IMR-90 (cell line): Measurements from ENCODE around the gene AUTS2. TPM values are rescaled to one million over a fixed set of nuclear protein-coding genes. Genes with fewer than 3 reads are reported as not detected.

Experiments used
- ATAC-seq: fragments of 200-7000 bp; cut with Tn5 transposase; 2 replicates; pipeline ENCODE4 v1.9.1; 2020; ENCODE audit warnings: low read depth, mild to moderate bottlenecking, moderate library complexity
- BruUV-seq: library from RNA; stranded (reverse); fragments of 400-500 nt; replicated peaks from 2 replicates; lab custom pipeline; 2021; lab: Mats Ljungman, UMichigan
- CTCF ChIA-PET: fragments of 300-600 bp; formaldehyde crosslinking; extraction: SDS; loops from one replicate; lab custom pipeline; 2021; ENCODE audit warnings: antibody characterized with exemption; lab: Yijun Ruan, JAX
- POLR2A ChIA-PET: fragments of 300-600 bp; sonication (Branson Sonifier 250); formaldehyde crosslinking; loops from one replicate; lab custom pipeline; 2022; ENCODE audit warnings: antibody characterized with exemption; ENCODE audit not compliant: unreplicated experiment; lab: Charles Lee
- DNase-seq: peaks from one replicate; pipeline ENCODE4 v3.0.0; 2013
- H2AFZ ChIP-seq: replicated peaks from 2 replicates; pipeline ENCODE3; 2013; ENCODE audit warnings: low read length, mild to moderate bottlenecking; ENCODE audit not compliant: poor library complexity
- H2AK5ac ChIP-seq: 2 replicates; pipeline ENCODE4 v1.6.1; 2013; ENCODE audit warnings: low read depth, low read length, inconsistent platforms
- H2AK9ac ChIP-seq: replicated peaks from 2 replicates; pipeline ENCODE3; 2013; ENCODE audit warnings: mild to moderate bottlenecking, low read depth, low read length, moderate library complexity; ENCODE audit not compliant: poor library complexity
- H2BK120ac ChIP-seq: 2 replicates; pipeline ENCODE4 v1.6.1; 2013; ENCODE audit warnings: low read depth, low read length, inconsistent platforms
- H2BK15ac ChIP-seq: 3 replicates; pipeline ENCODE4 v1.6.1; 2013; ENCODE audit warnings: low read depth, low read length, inconsistent platforms
- H2BK20ac ChIP-seq: 2 replicates; pipeline ENCODE4 v1.6.1; 2013; ENCODE audit warnings: low read depth, mild to moderate bottlenecking, inconsistent platforms, low read length, moderate library complexity
- H2BK5ac ChIP-seq: 2 replicates; pipeline ENCODE4 v1.6.1; 2013; ENCODE audit warnings: mild to moderate bottlenecking, low read depth, low read length, inconsistent platforms; ENCODE audit not compliant: poor library complexity, severe bottlenecking
- H3K14ac ChIP-seq: replicated peaks from 2 replicates; pipeline ENCODE4 v1.6.1; 2013; ENCODE audit warnings: low read depth, low read length, inconsistent platforms
- H3K18ac ChIP-seq: 2 replicates; pipeline ENCODE4 v1.6.1; 2013; ENCODE audit warnings: low read depth, low read length, control low read depth
- H3K23ac ChIP-seq: 2 replicates; pipeline ENCODE4 v1.6.1; 2013; ENCODE audit warnings: low read depth, low read length, inconsistent platforms
- H3K27ac ChIP-seq: 2 replicates; pipeline ENCODE4 v1.5.1; 2013; ENCODE audit warnings: mild to moderate bottlenecking, control low read depth, low read length; ENCODE audit not compliant: insufficient read depth
- H3K27me3 ChIP-seq: 2 replicates; pipeline ENCODE4 v1.6.1; 2013; ENCODE audit warnings: low read length; ENCODE audit not compliant: control insufficient read depth, insufficient read depth
- H3K36me3 ChIP-seq: 2 replicates; pipeline ENCODE4 v1.6.1; 2013; ENCODE audit warnings: low read length, mixed read lengths; ENCODE audit not compliant: control insufficient read depth, insufficient read depth
- H3K4ac ChIP-seq: 2 replicates; pipeline ENCODE4 v1.6.1; 2013; ENCODE audit warnings: low read depth, low read length, inconsistent platforms
- H3K4me1 ChIP-seq: 2 replicates; pipeline ENCODE4 v1.6.1; 2013; ENCODE audit warnings: low read length, mixed read lengths; ENCODE audit not compliant: control insufficient read depth, insufficient read depth
- H3K4me2 ChIP-seq: 2 replicates; pipeline ENCODE4 v1.6.1; 2013; ENCODE audit warnings: low read depth, mild to moderate bottlenecking, control low read depth, low read length, moderate library complexity
- H3K4me3 ChIP-seq: 2 replicates; pipeline ENCODE4 v1.5.1; 2013; ENCODE audit warnings: low read depth, mild to moderate bottlenecking, control low read depth, low read length, moderate library complexity; ENCODE audit not compliant: insufficient read depth
- H3K56ac ChIP-seq: 2 replicates; pipeline ENCODE4 v1.6.1; 2013; ENCODE audit warnings: low read length, inconsistent platforms; ENCODE audit not compliant: insufficient read depth; ENCODE audit errors: extremely low read depth
- H3K79me1 ChIP-seq, 2 experiments: 2 replicates each; pipeline ENCODE4 v1.6.1; 2013; ENCODE audit warnings: low read length in 2 of 2, inconsistent platforms in 1 of 2, low read depth in 1 of 2
- H3K9ac ChIP-seq: 2 replicates; pipeline ENCODE4 v1.6.1; 2013; ENCODE audit warnings: low read depth, low read length, control low read depth
- H3K9me1 ChIP-seq: 2 replicates; pipeline ENCODE4 v1.6.1; 2013; ENCODE audit warnings: low read length, inconsistent platforms; ENCODE audit not compliant: insufficient read depth
- H3K9me3 ChIP-seq: 2 replicates; pipeline ENCODE4 v1.6.1; 2013; ENCODE audit warnings: low read length; ENCODE audit not compliant: control insufficient read depth, insufficient read depth
- H4K20me1 ChIP-seq: 2 replicates; pipeline ENCODE4 v1.6.1; 2013; ENCODE audit warnings: low read length, inconsistent platforms; ENCODE audit not compliant: insufficient read depth
- H4K5ac ChIP-seq: 2 replicates; pipeline ENCODE4 v1.6.1; 2013; ENCODE audit warnings: mild to moderate bottlenecking, low read depth, low read length, control low read depth
- H4K8ac ChIP-seq, 2 experiments: 2 replicates each; pipeline ENCODE4 v1.6.1; 2013; ENCODE audit warnings: low read depth in 2 of 2, low read length in 2 of 2, control low read depth in 1 of 2, inconsistent platforms in 1 of 2
- H4K91ac ChIP-seq: 2 replicates; pipeline ENCODE4 v1.6.1; 2013; ENCODE audit warnings: low read depth, low read length, inconsistent platforms; ENCODE audit not compliant: insufficient read depth
- CHD1 ChIP-seq: IDR thresholded peaks from 2 replicates; pipeline ENCODE4 v1.6.1; 2012; ENCODE audit warnings: low read depth, low read length, improper control_type of control experiment
- MAFK ChIP-seq: IDR thresholded peaks from 2 replicates; pipeline ENCODE4 v1.6.1; 2012; ENCODE audit warnings: low read depth, low read length, improper control_type of control experiment
- MXI1 ChIP-seq: IDR thresholded peaks from 2 replicates; pipeline ENCODE4 v1.6.1; 2012; ENCODE audit warnings: low read depth, mild to moderate bottlenecking, low read length, moderate library complexity, borderline replicate concordance
- RFX5 ChIP-seq: IDR thresholded peaks from 2 replicates; pipeline ENCODE4 v1.8.0; 2012; ENCODE audit warnings: low read depth, mild to moderate bottlenecking, low read length, moderate library complexity
- WGBS, 2 experiments: methylation state at CpG; one replicate each; pipeline versions ENCODE4 v1.1.5 to v1.1.7; 2013; ENCODE audit warnings: missing lambda C conversion rate in 2 of 2; ENCODE audit not compliant: insufficient read length in 1 of 2; ENCODE audit errors: extremely low coverage in 2 of 2; 5-methylcytosine and 5-hydroxymethylcytosine counted together
- dilution Hi-C: fragments of 300-500 bp; cut with HindIII; formaldehyde crosslinking; loops from one replicate; pipeline ENCODE4 v1.14.3; 2018; ENCODE audit warnings: low sequenced_read_pairs; ENCODE audit not compliant: unreplicated experiment
- in situ Hi-C: fragments of 300-500 bp; cut with MboI; formaldehyde crosslinking; loops from 3 replicates; pipeline ENCODE4 v1.14.3; 2019; ENCODE audit warnings: low sequenced_read_pairs, inconsistent platforms, mixed read lengths
- intact Hi-C: fragments of 100-400 bp; cut with micrococcal nuclease; formaldehyde crosslinking; loops from 2 replicates; pipeline ENCODE4 v1.10.0; 2022
- polyA plus RNA-seq, 3 experiments: library from polyadenylated mRNA; depleted of rRNA; stranded (reverse); fragments of >200 nt; gene quantifications; 2 replicates each; pipeline ENCODE4 v1.2.3, GENCODE V29; 2012; ENCODE audit warnings: low replicate concordance in 1 of 3
- total RNA-seq: library from RNA; depleted of rRNA; stranded (reverse); fragments of >200 nt; gene quantifications from 2 replicates; pipeline ENCODE4 v1.2.3, GENCODE V29; 2012
- TF ChIP-seq, protein P1 (sequence below): conservative IDR thresholded peaks from 2 replicates; pipeline ENCODE4 v1.5.1; 2012; ENCODE audit warnings: mild to moderate bottlenecking, low read depth, low read length, improper control_type of control experiment

AUTS2 gene
- total and polyA plus RNA-seq, 2 of the 4 experiments (the other 2 are of a cell fraction): 0.90 to 3.0 TPM

DNA sequence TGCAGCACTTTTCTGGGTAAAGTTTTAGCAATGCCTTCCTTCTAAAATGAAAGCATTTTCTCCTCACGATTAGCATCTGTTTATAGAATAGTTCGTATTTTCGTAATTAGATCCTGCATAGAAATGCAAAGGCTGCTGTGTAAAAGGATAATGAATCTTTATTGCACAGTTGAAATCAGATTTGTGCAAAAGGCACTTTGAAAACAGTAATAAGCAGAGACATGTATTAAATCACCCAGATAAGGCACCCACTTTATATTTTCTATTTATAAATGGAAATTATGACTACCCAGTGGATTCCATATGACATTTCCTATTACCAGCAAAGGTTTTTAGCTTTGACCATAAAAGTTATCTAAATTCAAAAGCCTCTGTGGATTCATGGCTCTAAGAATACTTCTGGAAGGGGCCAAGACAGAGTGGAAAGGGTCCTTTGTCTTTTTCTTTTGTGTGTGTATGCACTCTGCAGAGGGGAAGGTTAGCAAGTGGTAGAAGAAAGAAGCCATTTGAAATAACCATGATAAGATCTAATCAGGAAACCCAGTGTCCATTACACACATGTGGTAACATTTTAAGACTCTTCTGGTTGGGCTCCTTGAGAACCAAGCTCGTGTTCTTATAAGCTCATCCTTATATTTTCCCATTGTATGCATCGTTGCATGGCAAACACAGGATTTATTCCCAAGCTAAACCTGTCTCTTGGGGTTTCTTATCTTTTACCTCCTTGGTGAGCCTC is 612.1 kb downstream of the AUTS2 start (continued):
- no peak for TF ChIP-seq RFX5
- TF ChIP-seq, protein P1, sequence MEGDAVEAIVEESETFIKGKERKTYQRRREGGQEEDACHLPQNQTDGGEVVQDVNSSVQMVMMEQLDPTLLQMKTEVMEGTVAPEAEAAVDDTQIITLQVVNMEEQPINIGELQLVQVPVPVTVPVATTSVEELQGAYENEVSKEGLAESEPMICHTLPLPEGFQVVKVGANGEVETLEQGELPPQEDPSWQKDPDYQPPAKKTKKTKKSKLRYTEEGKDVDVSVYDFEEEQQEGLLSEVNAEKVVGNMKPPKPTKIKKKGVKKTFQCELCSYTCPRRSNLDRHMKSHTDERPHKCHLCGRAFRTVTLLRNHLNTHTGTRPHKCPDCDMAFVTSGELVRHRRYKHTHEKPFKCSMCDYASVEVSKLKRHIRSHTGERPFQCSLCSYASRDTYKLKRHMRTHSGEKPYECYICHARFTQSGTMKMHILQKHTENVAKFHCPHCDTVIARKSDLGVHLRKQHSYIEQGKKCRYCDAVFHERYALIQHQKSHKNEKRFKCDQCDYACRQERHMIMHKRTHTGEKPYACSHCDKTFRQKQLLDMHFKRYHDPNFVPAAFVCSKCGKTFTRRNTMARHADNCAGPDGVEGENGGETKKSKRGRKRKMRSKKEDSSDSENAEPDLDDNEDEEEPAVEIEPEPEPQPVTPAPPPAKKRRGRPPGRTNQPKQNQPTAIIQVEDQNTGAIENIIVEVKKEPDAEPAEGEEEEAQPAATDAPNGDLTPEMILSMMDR: no peak

DNA sequence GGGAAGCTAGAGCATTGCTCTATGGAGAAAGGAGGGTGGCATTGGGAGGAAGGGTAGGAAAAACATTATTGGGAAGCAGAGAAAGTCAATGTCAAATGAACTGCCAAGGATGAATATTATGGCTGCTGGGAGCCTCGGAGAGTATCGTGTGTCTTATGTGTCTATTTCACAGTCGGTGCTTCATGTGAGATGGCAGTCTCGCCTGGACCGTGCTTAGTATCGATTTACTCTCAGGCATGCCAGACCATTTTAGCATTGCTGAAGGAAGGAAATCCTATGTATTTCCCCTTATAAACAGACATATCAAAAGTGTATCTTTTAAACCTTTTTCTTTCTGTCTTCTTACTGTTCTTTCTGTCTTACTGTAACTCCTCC is 612.6 kb downstream of the AUTS2 start:
- no peak overlapping the region for H3K56ac ChIP-seq
- ATAC-seq (no peak), DNase-seq (no peak)
- H3K23ac ChIP-seq: no peak overlapping the region
- TF ChIP-seq CHD1: no peak
- no peak for TF ChIP-seq MAFK
- TF ChIP-seq, protein P1: no peak
- no peak for TF ChIP-seq MXI1
- H2AFZ ChIP-seq: no peak overlapping the region
- H3K4me1 ChIP-seq: no peaks in the 10 kb centered on the region
- in situ Hi-C loops: no loop called here
- no peaks in the 10 kb centered on the region for H3K79me1 ChIP-seq
- no peak overlapping the region for H2AK9ac ChIP-seq
- H3K4me3 ChIP-seq: no peak overlapping the region
- H3K9me1 ChIP-seq: no peaks in the 10 kb centered on the region
- POLR2A ChIA-PET: no interaction called here
- no peak overlapping the region for H3K27ac ChIP-seq
- no peak overlapping the region for H3K9ac ChIP-seq
- intact Hi-C loops: no loop called here
- H3K27me3 ChIP-seq: no peaks in the 10 kb centered on the region
- no peak overlapping the region for H2BK15ac ChIP-seq
- H4K91ac ChIP-seq: no peak overlapping the region
- dilution Hi-C loops: no loop called here
- H3K9me3 ChIP-seq: peaks cover 4% of the 10 kb centered on the region; the same call in 1 of the 2 replicates
- no peak overlapping the region for H4K5ac ChIP-seq
- CTCF ChIA-PET: no interaction called here
- no TSS peak for BruUV-seq
- H2AK5ac ChIP-seq: no peak overlapping the region
- 68% methylated on average over 3 of the region's 6 CpGs; no CpG with 5 or more reads in 1 of the 2 experiments for WGBS, 2 experiments
- H3K14ac ChIP-seq: no peak overlapping the region
- H4K8ac ChIP-seq: no peak overlapping the region
- no peak overlapping the region for H3K4me2 ChIP-seq
- H3K18ac ChIP-seq: no peak overlapping the region
- no peaks in the 10 kb centered on the region for H3K36me3 ChIP-seq
- no peak overlapping the region for H3K4ac ChIP-seq
- no peaks in the 10 kb centered on the region for H4K20me1 ChIP-seq
- no peak overlapping the region for H2BK120ac ChIP-seq
- H2BK20ac ChIP-seq: no peak overlapping the region
- H2BK5ac ChIP-seq: no peak overlapping the region
